ENCODE measurements around the gene CLDN12. TPM values are rescaled to one million over a fixed set of nuclear protein-coding genes. Genes with fewer than 3 reads are reported as not detected.
"Not testable (repeated sequence)": the region's sequence is repeated elsewhere in the genome, so short reads cannot be mapped to it uniquely, and the experiment has no call there.

The CLDN12 gene
- total RNA-seq, 1 donor from 2014 or later = 3.8 TPM

DNA sequence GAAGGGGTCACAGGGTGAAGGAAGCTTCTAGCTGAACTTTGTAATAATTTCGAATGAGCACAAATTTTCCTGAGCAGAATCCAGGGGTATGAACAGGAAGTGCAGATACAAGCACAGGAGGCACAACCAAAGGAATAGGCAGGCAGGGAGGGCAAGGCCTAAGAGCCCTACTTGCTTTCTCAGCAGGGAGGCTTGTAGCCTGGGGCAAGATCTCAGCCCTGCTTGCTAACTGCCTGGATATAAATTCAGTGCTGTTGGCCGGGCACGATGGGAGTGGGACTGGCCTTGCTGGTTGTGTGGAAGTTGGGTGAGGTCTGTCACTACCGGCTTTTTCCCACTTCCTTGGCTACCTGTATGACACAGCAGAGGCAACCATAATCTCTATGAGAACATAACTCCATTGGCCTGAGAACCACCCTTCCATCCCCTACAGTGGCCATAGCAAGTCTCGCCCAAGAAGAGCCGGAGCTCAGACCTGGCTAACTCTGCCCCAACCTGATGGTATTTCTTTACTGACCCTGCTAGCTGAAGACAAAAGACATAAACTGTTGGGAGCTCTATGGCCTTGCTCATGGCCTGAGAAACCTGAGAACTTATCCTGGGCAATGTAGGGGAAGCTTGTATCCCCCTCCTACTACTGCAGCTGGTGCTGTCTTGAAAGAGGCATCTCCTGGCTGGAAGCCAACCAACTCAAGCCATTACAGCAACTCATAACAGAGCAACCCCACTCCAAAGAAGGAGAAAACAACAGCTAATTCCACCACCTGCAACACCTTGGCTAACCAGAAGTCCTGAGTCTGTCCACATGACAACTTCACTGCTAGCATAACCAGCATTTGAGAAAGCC is 27.6 kb downstream of the CLDN12 start:
- intact Hi-C loops (cut with micrococcal nuclease) = no loop called here

GRCh38 chr7:90432752-90433151 is 29.5 kb downstream of the CLDN12 start:
- intact Hi-C loops (cut with micrococcal nuclease) = no loop called here

DNA sequence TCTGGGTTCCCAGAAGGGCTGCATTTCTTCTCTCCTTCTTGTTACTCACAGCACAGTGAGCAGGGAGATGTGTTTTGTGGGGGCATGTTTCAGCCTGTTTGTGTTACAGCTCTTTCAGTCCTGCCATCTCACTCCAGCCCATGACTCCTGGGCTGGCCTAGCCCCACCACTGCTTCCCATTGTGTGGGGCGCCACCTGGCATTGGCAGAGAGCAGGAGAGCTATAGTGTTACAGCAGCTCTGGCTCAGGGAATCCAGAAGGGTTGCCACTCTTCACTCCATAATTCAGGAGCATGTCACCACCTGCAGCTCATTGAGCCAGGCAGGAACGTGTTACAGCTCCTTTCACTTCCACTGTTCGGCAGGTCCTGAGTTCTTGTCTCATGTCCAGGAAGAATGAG is 30.0 kb downstream of the CLDN12 start:
- intact Hi-C loops (cut with micrococcal nuclease) = no loop called here

GRCh38 chr7:90445633-90446032 is 42.4 kb downstream of the CLDN12 start:
- intact Hi-C loops (cut with micrococcal nuclease) = no loop called here

- intact Hi-C loops (cut with micrococcal nuclease) = no loop called here
Measured at GRCh38 chr7:90446137-90446899, 43.1 kb downstream of the CLDN12 start.

GRCh38 chr7:90453259-90453891 is 50.1 kb downstream of the CLDN12 start:
- intact Hi-C loops (cut with micrococcal nuclease) = loop anchor here (10.0 kb wide), 1 partner anchor 1181 kb away; no protein-coding TSS in a partner anchor

DNA sequence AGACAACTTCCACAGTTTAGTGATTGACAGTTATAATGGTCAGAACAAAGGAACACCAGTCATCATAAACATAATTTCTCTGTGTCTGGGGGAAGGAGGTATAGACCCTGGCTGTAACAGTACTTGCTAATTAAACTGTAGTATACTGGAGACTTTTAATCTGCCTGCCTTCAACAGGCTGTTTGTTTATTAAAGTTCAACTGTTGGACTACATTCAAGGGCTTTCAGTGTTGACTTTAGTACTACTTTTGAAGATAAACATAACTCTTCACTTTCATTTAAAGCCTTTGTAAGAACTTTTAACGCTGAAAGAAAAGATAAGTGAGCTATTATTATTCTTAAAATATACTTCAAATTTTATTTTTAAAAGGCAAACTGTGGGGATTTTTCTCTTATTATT is 50.7 kb downstream of the CLDN12 start:
- intact Hi-C loops (cut with micrococcal nuclease) = loop anchor here (10.0 kb wide), 1 partner anchor 1181 kb away; no protein-coding TSS in a partner anchor

- intact Hi-C loops (cut with micrococcal nuclease) = loop anchor here (1.0 to 10.0 kb wide), 3 partner anchors 141 to 1179 kb away; partner anchors contain the start of gene CDK14
Measured at GRCh38 chr7:90455163-90456030, 52.1 kb downstream of the CLDN12 start.

- intact Hi-C loops (cut with micrococcal nuclease) = loop anchor here (10.0 kb wide), 1 partner anchor 1177 kb away; no protein-coding TSS in a partner anchor
Measured at GRCh38 chr7:90458104-90458503, 54.8 kb downstream of the CLDN12 start.

GRCh38 chr7:90459888-90460287 is 56.6 kb downstream of the CLDN12 start:
- intact Hi-C loops (cut with micrococcal nuclease) = loop anchor here (10.0 kb wide), 1 partner anchor 1175 kb away; no protein-coding TSS in a partner anchor

- intact Hi-C loops (cut with micrococcal nuclease) = no loop called here
Measured at GRCh38 chr7:90461219-90461618, 58.0 kb downstream of the CLDN12 start.

GRCh38 chr7:90463151-90463628 is 59.9 kb downstream of the CLDN12 start:
- intact Hi-C loops (cut with micrococcal nuclease) = not testable (repeated sequence)

Other genes with a start within 250 kb of the CLDN12 start
- gene STEAP1, start 249.0 kb upstream of the CLDN12 start, total RNA-seq = 1.9 and 2.4 TPM in 2 replicates
- 0.07 TPM in 1 of 2 replicates, not detected in the other for gene STEAP2, start 191.7 kb upstream of the CLDN12 start, total RNA-seq
- gene CFAP69, start 158.3 kb upstream of the CLDN12 start, total RNA-seq = not detected in 2 replicates
- not detected in 2 replicates for gene FAM237B, start 82.2 kb upstream of the CLDN12 start, total RNA-seq
- 23.2 and 27.4 TPM in 2 replicates for gene GTPBP10, start 56.7 kb upstream of the CLDN12 start, total RNA-seq
- not detected in 2 replicates for gene PTTG1IP2, start 66.2 kb downstream of the CLDN12 start, total RNA-seq
- gene CDK14, start 192.9 kb downstream of the CLDN12 start, total RNA-seq = 0.34 and 0.39 TPM in 2 replicates

Measured in T-helper 1 cell treated with Interleukin-12 subunit alpha and Interleukin-12 subunit beta and Interleukin-4 antibody, amounts not matched to agents 30 ng/mL and 1 ng/mL, for 36 hours (primary cell).